Liver (tissue), 9 donors: ENCODE measurements around the gene CEACAM1. TPM values are rescaled to one million over a fixed set of nuclear protein-coding genes. Genes with fewer than 3 reads are reported as not detected.
"Not testable (repeated sequence)": the region's sequence is repeated elsewhere in the genome, so short reads cannot be mapped to it uniquely, and the experiment has no call there.

Experiments
- DNase-seq: peaks from one replicate; pipeline ENCODE4 v3.0.0-alpha.2; 2017; ENCODE audit warnings: low spot score
- H3K27ac ChIP-seq, 2 donors: one replicate each; pipeline ENCODE4 v1.7.0; 2013; ENCODE audit warnings: inconsistent platforms in 2 of 2, low read length in 2 of 2, control low read depth in 1 of 2, low read depth in 1 of 2, mild to moderate bottlenecking in 1 of 2
- H3K27me3 ChIP-seq, 4 donors: one replicate each; pipeline versions ENCODE4 v1.6.1 to v1.7.0; 2013; ENCODE audit warnings: low read length in 3 of 4, inconsistent platforms in 1 of 4, mild to moderate bottlenecking in 1 of 4, moderate library complexity in 1 of 4; ENCODE audit not compliant: control insufficient read depth in 4 of 4, insufficient read depth in 4 of 4
- H3K36me3 ChIP-seq, 4 donors: one replicate each; pipeline versions ENCODE4 v1.6.1 to v1.7.0; 2013; ENCODE audit warnings: low read length in 3 of 4, mild to moderate bottlenecking in 3 of 4, low read depth in 1 of 4, moderate library complexity in 1 of 4; ENCODE audit not compliant: control insufficient read depth in 4 of 4, insufficient read depth in 3 of 4
- H3K4me1 ChIP-seq, 4 donors: one replicate each; pipeline versions ENCODE4 v1.6.1 to v1.7.0; 2013; ENCODE audit warnings: low read length in 3 of 4, mild to moderate bottlenecking in 3 of 4, moderate library complexity in 1 of 4; ENCODE audit not compliant: control insufficient read depth in 4 of 4, insufficient read depth in 4 of 4
- H3K4me3 ChIP-seq, 3 donors: one replicate each; pipeline versions ENCODE4 v1.6.1 to v1.7.0; 2013; ENCODE audit warnings: low read length in 3 of 3, control low read depth in 1 of 3, low read depth in 1 of 3, mild to moderate bottlenecking in 1 of 3
- H3K9ac ChIP-seq, 2 donors: one replicate each; pipeline ENCODE4 v1.7.0; 2013; ENCODE audit warnings: low read length in 2 of 2, mild to moderate bottlenecking in 2 of 2, moderate library complexity in 2 of 2, control low read depth in 1 of 2, low read depth in 1 of 2
- H3K9me3 ChIP-seq, 4 donors: one replicate each; pipeline versions ENCODE4 v1.6.1 to v1.7.0; 2013; ENCODE audit warnings: low read length in 3 of 4; ENCODE audit not compliant: control insufficient read depth in 4 of 4
- ATF3 ChIP-seq: IDR thresholded peaks from 2 replicates; pipeline ENCODE4 v1.6.1; 2016; ENCODE audit warnings: antibody characterized with exemption
- CTCF ChIP-seq: fragments of 150-350 bp; IDR thresholded peaks from 2 replicates; pipeline ENCODE4 v1.5.1; 2017; ENCODE audit warnings: improper control_type of control experiment, low read depth, low read length; ENCODE audit not compliant: missing input control
- EGR1 ChIP-seq, 2 donors: IDR thresholded peaks; 2 replicates each; pipeline ENCODE4 v1.6.1; 2016 to 2018; ENCODE audit warnings: antibody characterized with exemption in 2 of 2, low read depth in 2 of 2
- FOXA1 ChIP-seq: IDR thresholded peaks from 2 replicates; pipeline ENCODE4 v1.6.1; 2016; ENCODE audit warnings: antibody characterized with exemption
- FOXA2 ChIP-seq: IDR thresholded peaks from 2 replicates; pipeline ENCODE4 v1.6.1; 2016; ENCODE audit warnings: antibody characterized with exemption
- GABPA ChIP-seq, 2 donors: IDR thresholded peaks in 1 of 2; conservative IDR thresholded peaks in 1 of 2; 2 replicates each; pipeline ENCODE4 v1.6.1; 2016; ENCODE audit warnings: antibody characterized with exemption in 2 of 2, mild to moderate bottlenecking in 1 of 2, moderate library complexity in 1 of 2
- HNF4A ChIP-seq, 2 donors: conservative IDR thresholded peaks; 2 replicates each; pipeline ENCODE4 v1.6.1; 2016; ENCODE audit warnings: antibody characterized with exemption in 2 of 2, mild to moderate bottlenecking in 2 of 2
- HNF4G ChIP-seq: IDR thresholded peaks from 2 replicates; pipeline ENCODE4 v1.6.1; 2016; ENCODE audit warnings: antibody characterized with exemption
- JUND ChIP-seq, 2 donors: IDR thresholded peaks; 2 replicates each; pipeline ENCODE4 v1.6.1; 2016; ENCODE audit warnings: antibody characterized with exemption in 2 of 2
- MAX ChIP-seq: IDR thresholded peaks from 2 replicates; pipeline ENCODE4 v1.6.1; 2016; ENCODE audit warnings: antibody characterized with exemption
- NR2F2 ChIP-seq: IDR thresholded peaks from 2 replicates; pipeline ENCODE4 v1.6.1; 2016; ENCODE audit warnings: antibody characterized with exemption
- RAD21 ChIP-seq, 2 donors: IDR thresholded peaks; 2 replicates each; pipeline ENCODE4 v1.6.1; 2016; ENCODE audit warnings: antibody characterized with exemption in 2 of 2, mild to moderate bottlenecking in 2 of 2
- REST ChIP-seq: IDR thresholded peaks from 2 replicates; pipeline ENCODE4 v1.6.1; 2016; ENCODE audit warnings: antibody characterized with exemption, mild to moderate bottlenecking
- RXRA ChIP-seq, 2 donors: IDR thresholded peaks; 2 replicates each; pipeline ENCODE4 v1.6.1; 2017 to 2018; ENCODE audit warnings: antibody characterized with exemption in 2 of 2, mild to moderate bottlenecking in 1 of 2
- SP1 ChIP-seq: IDR thresholded peaks from 2 replicates; pipeline ENCODE4 v1.6.1; 2018; ENCODE audit warnings: antibody characterized with exemption, mild to moderate bottlenecking
- TAF1 ChIP-seq: conservative IDR thresholded peaks from 2 replicates; pipeline ENCODE4 v1.6.1; 2016; ENCODE audit warnings: antibody characterized with exemption, mild to moderate bottlenecking
- YY1 ChIP-seq: IDR thresholded peaks from 2 replicates; pipeline ENCODE4 v1.6.1; 2016; ENCODE audit warnings: antibody characterized with exemption, mild to moderate bottlenecking
- ZBTB33 ChIP-seq: IDR thresholded peaks from 2 replicates; pipeline ENCODE4 v1.6.1; 2016; ENCODE audit warnings: antibody characterized with exemption
- WGBS: extraction: QIAGEN DNeasy Blood & Tissue Kit; methylation state at CpG from one replicate; pipeline ENCODE4 v1.1.7; 2013; 5-methylcytosine and 5-hydroxymethylcytosine counted together
- polyA plus RNA-seq, 2 donors: library from polyadenylated mRNA; stranded (reverse) in 1 of 2; unstranded in 1 of 2; fragments of 200-250 nt in 1 of 2; fragments of >200 nt in 1 of 2; fragmentation: Nextera tagmentation in 1 of 2; extraction: Ambion mirVana in 1 of 2; gene quantifications; one replicate each; pipeline versions ENCODE4 v1.2.1 to v1.2.3, GENCODE V29; 2013 to 2015
- total RNA-seq, 2 donors: library from RNA; depleted of rRNA; stranded (reverse); fragments of >200 nt; gene quantifications; one replicate each; pipeline ENCODE4 v1.2.3, GENCODE V29; 2014
- donor health status: healthy.
- donor health status: healthy.
- donor health status: healthy.
- donor health status: healthy.
- donor health status: healthy.

The CEACAM1 gene
- total and polyA plus RNA-seq, 4 donors: 8.3 to 36.7 (median 26.8) TPM

GRCh38 chr19:42550521-42550920 lies 22.2 kb upstream of the CEACAM1 start:
- H3K4me1 ChIP-seq, H3K9ac ChIP-seq, H3K27ac ChIP-seq, H3K36me3 ChIP-seq, H3K27me3 ChIP-seq, DNase-seq, H3K9me3 ChIP-seq, H3K4me3 ChIP-seq: not testable (repeated sequence)
- WGBS: 94% methylated on average over 6 of the region's 6 CpGs

GRCh38 chr19:42549067-42549466 lies 20.8 kb upstream of the CEACAM1 start:
- H3K27ac ChIP-seq, H3K4me3 ChIP-seq, H3K27me3 ChIP-seq, H3K9ac ChIP-seq, H3K36me3 ChIP-seq, H3K4me1 ChIP-seq, DNase-seq, H3K9me3 ChIP-seq: not testable (repeated sequence)
- 92% methylated on average over 1 of the region's 1 CpG for WGBS

GRCh38 chr19:42548552-42548951 lies 20.3 kb upstream of the CEACAM1 start:
- Histone ChIP-seq H3K27ac (no peak overlapping the region), H3K27me3 (no peaks in the 10 kb centered on the region), H3K9me3 (no peaks in the 10 kb centered on the region), H3K4me3 (no peak overlapping the region), H3K4me1 (peaks cover 0 to 5% (median 0%) of the 10 kb centered on the region in 4 donors), H3K9ac (no peak overlapping the region), H3K36me3 (no peaks in the 10 kb centered on the region)
- DNase-seq: no peak
- TF ChIP-seq HNF4A (conservative IDR thresholded peaks at IDR 0.05): no peak
- TF ChIP-seq JUND (IDR thresholded peaks at IDR 0.05): no peak
- no peak for TF ChIP-seq RAD21 (IDR thresholded peaks at IDR 0.05)
- no peak for TF ChIP-seq FOXA1
- no peak for TF ChIP-seq MAX
- no peak for TF ChIP-seq REST
- no peak for TF ChIP-seq ZBTB33
- TF ChIP-seq HNF4G: no peak
- no peak for TF ChIP-seq YY1
- no peak for TF ChIP-seq FOXA2
- no peak for TF ChIP-seq EGR1 (IDR thresholded peaks at IDR 0.05; ENCODE audit: low read depth in 2 of 2)
- TF ChIP-seq SP1: no peak
- no peak for TF ChIP-seq NR2F2
- no peak for TF ChIP-seq TAF1
- no peak for TF ChIP-seq CTCF
- TF ChIP-seq RXRA (IDR thresholded peaks at IDR 0.05): no peak
- TF ChIP-seq GABPA (IDR thresholded peaks at IDR 0.05 in 1 of 2, conservative IDR thresholded peaks at IDR 0.05 in 1 of 2): no peak
- TF ChIP-seq ATF3: no peak
- 68% methylated on average over 4 of the region's 4 CpGs for WGBS
